Measurements from ENCODE around the gene TRIM72.

DNA sequence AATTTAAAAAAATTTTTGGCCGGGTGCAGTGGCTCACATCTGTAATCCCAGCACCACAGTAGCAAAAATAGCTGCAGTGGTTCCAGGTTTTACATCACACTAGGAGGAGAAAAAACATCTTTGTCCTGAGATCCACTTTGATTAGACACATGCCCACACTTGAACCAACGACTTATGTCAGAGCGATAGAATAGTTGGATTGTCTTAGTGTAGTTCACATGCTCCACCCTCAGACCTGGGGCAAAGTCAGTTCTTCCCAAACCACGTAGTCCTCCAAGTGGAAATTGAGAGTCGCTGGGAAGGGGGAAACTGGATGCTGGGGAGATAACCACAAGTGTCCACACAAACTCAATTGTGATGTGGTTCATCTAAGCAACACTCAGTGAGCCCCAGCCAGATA is 34.4 kb downstream of the TRIM72 start:
- TF ChIP-seq, protein P1, sequence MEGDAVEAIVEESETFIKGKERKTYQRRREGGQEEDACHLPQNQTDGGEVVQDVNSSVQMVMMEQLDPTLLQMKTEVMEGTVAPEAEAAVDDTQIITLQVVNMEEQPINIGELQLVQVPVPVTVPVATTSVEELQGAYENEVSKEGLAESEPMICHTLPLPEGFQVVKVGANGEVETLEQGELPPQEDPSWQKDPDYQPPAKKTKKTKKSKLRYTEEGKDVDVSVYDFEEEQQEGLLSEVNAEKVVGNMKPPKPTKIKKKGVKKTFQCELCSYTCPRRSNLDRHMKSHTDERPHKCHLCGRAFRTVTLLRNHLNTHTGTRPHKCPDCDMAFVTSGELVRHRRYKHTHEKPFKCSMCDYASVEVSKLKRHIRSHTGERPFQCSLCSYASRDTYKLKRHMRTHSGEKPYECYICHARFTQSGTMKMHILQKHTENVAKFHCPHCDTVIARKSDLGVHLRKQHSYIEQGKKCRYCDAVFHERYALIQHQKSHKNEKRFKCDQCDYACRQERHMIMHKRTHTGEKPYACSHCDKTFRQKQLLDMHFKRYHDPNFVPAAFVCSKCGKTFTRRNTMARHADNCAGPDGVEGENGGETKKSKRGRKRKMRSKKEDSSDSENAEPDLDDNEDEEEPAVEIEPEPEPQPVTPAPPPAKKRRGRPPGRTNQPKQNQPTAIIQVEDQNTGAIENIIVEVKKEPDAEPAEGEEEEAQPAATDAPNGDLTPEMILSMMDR (IDR thresholded peaks at IDR 0.05): no peak
- no peak for TF ChIP-seq EZH2phosphoT487 (IDR thresholded peaks at IDR 0.05)
